22Rv1 (cell line): Measurements from ENCODE around the gene NAV3.

Experiments
- H3K27ac ChIP-seq: fragments of 450-650 bp; 2 replicates; pipeline ENCODE4 v1.5.1; 2017
- ZFX ChIP-seq: fragments of 450-650 bp; IDR thresholded peaks from 2 replicates; pipeline ENCODE4 v1.6.1; 2017; ENCODE audit warnings: antibody characterized with exemption, borderline replicate concordance
- TF ChIP-seq, protein P1 (sequence below): fragments of 450-650 bp; IDR thresholded peaks from 2 replicates; pipeline ENCODE4 v1.5.1; 2017; ENCODE audit warnings: mild to moderate bottlenecking

Gene NAV3

DNA sequence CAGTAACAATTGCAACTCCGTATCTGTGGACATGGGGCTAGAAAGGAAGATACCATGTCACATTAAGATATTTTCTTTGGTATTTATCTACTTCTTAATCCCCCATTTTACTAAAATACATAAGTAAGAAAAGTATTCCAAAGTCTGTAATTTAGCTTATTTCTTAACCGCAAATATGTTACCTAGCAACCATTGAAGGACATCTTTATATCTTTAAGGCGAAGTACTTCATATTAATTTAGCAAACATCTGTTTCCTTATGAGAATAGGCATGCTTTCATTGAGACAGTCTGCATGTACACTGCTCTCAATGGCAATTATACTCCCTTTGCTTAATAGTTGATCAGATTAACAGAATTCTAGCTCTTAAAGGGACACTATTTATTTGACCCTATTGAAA lies 88.8 kb downstream of the NAV3 start:
- no peak overlapping the region for H3K27ac ChIP-seq

DNA sequence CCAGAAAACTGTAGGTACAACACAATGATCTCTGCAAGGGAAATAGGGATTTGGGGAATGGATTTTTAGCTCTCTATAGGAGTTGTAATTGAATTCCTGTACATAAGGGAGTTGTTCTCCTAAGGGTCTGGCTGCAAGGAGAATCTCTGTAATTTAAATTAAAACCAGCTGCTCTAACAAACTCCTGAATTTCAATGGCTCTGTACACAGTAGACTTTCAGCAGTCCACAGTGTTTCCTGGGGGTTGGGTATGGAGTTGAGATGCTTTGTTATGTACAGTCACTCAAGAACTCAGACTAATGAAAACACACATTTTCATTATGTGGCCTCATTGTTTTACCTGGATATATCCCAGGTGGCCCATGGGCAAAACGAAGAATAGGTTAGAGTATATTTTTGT lies 93.2 kb downstream of the NAV3 start:
- H3K27ac ChIP-seq = no peak overlapping the region
- TF ChIP-seq ZFX = no peak
- TF ChIP-seq, protein P1, sequence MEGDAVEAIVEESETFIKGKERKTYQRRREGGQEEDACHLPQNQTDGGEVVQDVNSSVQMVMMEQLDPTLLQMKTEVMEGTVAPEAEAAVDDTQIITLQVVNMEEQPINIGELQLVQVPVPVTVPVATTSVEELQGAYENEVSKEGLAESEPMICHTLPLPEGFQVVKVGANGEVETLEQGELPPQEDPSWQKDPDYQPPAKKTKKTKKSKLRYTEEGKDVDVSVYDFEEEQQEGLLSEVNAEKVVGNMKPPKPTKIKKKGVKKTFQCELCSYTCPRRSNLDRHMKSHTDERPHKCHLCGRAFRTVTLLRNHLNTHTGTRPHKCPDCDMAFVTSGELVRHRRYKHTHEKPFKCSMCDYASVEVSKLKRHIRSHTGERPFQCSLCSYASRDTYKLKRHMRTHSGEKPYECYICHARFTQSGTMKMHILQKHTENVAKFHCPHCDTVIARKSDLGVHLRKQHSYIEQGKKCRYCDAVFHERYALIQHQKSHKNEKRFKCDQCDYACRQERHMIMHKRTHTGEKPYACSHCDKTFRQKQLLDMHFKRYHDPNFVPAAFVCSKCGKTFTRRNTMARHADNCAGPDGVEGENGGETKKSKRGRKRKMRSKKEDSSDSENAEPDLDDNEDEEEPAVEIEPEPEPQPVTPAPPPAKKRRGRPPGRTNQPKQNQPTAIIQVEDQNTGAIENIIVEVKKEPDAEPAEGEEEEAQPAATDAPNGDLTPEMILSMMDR = no peak

More for the DNA sequence above, 88.8 kb downstream of the NAV3 start:
- no peak for TF ChIP-seq ZFX
- TF ChIP-seq, protein P1 = no peak

DNA sequence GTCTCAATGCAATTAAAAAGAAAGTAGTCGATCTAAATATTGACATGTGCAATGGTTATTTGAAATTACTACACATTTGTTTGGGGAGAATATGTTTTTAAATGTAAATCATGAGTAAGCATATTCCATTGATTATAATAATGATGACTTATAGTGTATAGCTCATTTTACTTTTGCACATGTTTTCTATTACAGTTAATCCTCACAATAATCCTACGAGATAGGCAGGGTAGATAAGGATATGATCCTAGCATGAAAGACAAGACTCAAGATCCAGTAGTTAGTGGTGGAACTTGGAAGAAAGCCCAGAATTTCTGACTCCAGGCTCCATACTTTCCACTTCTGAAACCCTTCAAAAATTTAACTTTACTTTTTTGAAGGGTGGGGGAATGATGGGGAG lies 94.0 kb downstream of the NAV3 start:
- TF ChIP-seq ZFX = no peak
- TF ChIP-seq, protein P1 = no peak
- no peak overlapping the region for H3K27ac ChIP-seq

DNA sequence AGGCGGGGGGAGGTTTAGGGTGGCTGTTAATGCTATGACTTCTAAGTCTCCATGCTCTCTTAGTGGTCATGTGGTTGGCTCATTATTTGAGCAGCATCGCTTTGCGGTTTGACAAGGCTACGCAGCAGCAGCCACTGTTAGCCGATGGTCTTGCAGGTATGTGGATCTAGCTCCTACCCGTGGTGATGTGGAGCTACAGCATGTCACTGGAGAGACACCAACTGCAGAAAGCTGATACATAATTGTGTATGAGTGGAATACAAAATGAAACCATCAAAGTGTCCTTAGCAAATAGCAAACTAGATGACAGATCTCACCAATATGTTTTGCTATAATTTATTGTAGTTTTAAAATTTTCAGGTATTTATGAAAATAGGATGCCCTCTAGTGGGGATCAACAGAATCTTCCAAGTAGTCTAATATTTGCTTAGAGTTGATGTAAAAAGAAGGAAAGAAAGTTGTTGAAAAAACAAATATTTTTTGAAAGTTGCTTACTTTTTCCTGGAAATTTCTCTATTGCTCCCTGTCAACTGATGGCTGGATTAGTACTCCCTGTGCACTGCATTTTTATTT lies 94.9 kb downstream of the NAV3 start:
- no peak overlapping the region for H3K27ac ChIP-seq
- TF ChIP-seq, protein P1 = peak; percentile 100
- TF ChIP-seq ZFX = no peak

DNA sequence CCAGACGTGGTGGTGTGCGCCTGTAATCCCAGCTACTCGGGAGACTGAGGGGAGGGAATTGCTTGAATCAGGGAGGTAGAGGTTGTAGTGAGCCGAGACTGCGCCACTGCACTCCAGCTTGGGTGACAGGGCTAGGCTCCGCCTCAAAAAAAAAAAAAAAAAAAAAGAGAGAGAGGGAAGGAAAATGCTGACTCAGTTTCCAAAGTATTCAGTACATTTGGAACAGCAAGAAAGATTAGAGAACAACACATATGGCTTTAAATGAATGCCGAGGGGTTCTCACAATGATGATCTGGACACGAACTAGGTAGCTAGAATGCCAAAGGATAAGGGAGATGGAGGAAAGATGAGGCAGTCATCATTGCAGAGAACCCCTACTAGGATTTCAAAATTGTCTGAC lies 97.4 kb downstream of the NAV3 start:
- TF ChIP-seq, protein P1 = no peak
- no peak for TF ChIP-seq ZFX
- H3K27ac ChIP-seq = no peak overlapping the region

DNA sequence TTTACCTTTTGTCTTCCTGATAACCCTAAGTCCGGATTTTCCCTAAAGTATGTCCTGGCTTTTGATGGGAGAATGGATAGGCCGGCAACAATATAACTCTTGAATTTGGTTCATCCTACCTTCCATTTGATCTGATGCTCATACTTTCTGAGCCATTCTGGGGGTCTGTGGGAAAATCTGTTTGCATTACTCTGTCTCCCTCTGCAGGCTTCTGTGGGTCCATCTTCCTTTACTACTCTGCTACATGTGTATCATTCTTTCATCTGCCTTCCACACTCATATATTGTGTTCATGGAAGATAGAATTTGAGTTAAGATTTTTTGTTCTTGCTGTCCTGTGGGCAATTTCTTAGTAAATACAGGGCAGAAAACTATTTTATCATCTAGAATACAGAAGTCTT lies 101.5 kb downstream of the NAV3 start:
- TF ChIP-seq, protein P1 = peak; percentile 52
- no peak for TF ChIP-seq ZFX
- H3K27ac ChIP-seq = no peak overlapping the region

DNA sequence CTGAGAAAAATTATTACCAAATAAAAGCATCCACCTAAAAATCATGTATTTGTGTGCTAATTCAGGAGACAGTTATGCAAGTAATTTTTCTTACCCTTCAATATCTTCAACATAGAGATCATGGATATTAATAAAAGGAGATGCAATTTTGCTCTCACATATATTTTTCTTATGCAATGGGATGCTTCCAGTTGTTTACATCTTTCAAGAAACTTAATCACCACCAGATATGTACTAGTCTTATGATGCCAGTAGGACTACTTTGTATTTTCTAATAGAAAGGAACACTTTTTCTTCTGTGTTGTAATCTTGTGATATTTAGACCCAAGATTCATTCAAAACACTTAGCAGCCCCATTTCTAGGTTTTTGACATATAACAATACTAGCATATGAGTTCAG lies 107.6 kb downstream of the NAV3 start:
- TF ChIP-seq, protein P1 = no peak
- TF ChIP-seq ZFX = no peak
- H3K27ac ChIP-seq = no peak overlapping the region
